ENCODE data around the gene RIMKLA. TPM values are rescaled to one million over a fixed set of nuclear protein-coding genes. Genes with fewer than 3 reads are reported as not detected.

The RIMKLA gene
- total and polyA plus RNA-seq, 2 of the 13 experiments (the other 11 are each of a cell fraction or from before 2014, with no cell fraction given) = 2.5 to 3.8 TPM

DNA sequence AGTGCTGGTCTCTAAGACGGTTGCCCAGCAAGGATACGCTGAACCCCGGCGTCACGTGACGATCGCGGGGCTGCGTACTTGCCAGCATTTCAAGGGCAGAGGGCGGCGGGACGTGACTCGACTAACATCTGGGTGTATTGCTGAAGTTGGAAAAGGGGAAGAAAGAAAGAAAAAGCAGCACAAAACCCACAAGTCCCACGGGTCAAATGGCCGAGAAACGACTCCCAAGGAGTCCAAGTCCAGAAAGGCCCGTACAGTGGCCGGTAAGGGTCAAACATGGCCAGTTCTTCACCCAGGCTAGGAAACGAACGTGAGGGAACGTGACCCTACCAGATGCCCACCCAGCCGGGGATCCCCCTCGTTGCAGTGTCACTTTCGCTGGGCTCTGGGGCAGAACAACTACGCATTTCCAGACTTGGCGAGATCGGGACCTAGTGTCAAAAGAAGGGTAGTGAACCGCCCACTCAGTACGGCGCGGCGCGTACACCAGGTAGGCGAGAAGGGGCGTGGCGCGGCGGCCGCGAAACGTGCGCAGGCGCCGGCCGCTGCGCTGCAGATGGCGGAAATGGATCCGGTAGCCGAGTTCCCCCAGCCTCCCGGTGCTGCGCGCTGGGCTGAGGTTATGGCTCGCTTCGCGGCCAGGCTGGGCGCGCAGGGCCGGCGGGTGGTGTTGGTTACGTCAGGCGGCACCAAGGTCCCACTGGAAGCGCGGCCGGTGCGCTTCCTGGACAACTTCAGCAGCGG, 75.6 kb downstream of the RIMKLA start, which contains the start of the genes PPCS and ZMYND12 (continued):
- TF ChIP-seq ZNF652 (CRISPR knock-in tag; IDR thresholded peaks at IDR 0.05; ENCODE audit: borderline replicate concordance, low read depth) (no peak), FOSL1 (CRISPR knock-in tag; IDR thresholded peaks at IDR 0.05; ENCODE audit: borderline replicate concordance) (no peak; the same call in 1 of the 2 replicates), HOXA5 (CRISPR knock-in tag; IDR thresholded peaks at IDR 0.05) (peak; percentile 20), NFIC (IDR thresholded peaks at IDR 0.05; ENCODE audit: low read length) (no peak; the same call in 1 of the 2 replicates), FOXK2 (IDR thresholded peaks at IDR 0.05) (no peak), PHF5A (CRISPR knock-in tag; IDR thresholded peaks at IDR 0.05; ENCODE audit: low read depth, unreplicated experiment) (no peak), SMAD3 (CRISPR knock-in tag; IDR thresholded peaks at IDR 0.05) (no peak), TMF1 (CRISPR knock-in tag; IDR thresholded peaks at IDR 0.05; ENCODE audit: low read depth) (peak; percentile 46; the same call in 1 of the 2 replicates), RXRA (CRISPR knock-in tag; IDR thresholded peaks at IDR 0.05) (no peak), GPN1 (CRISPR knock-in tag; IDR thresholded peaks at IDR 0.05; ENCODE audit: borderline replicate concordance) (peak; percentile 94), JUNB (CRISPR knock-in tag; IDR thresholded peaks at IDR 0.05; ENCODE audit: borderline replicate concordance) (0 out of 2 replicates have a peak, but pooled peaks have one; percentile 33), SIN3A (IDR thresholded peaks at IDR 0.05; ENCODE audit: borderline replicate concordance, low read depth, low read length) (peak; percentile 70), ZBTB7A (CRISPR knock-in tag; IDR thresholded peaks at IDR 0.05) (0 out of 2 replicates have a peak, but pooled peaks have one; percentile 37), CBX5 (CRISPR knock-in tag; IDR thresholded peaks at IDR 0.05; ENCODE audit: borderline replicate concordance) (peak; percentile 6; the same call in 1 of the 2 replicates), MTA1 (CRISPR knock-in tag; IDR thresholded peaks at IDR 0.05; ENCODE audit: borderline replicate concordance) (no peak), SUZ12 (IDR thresholded peaks at IDR 0.05; ENCODE audit: low read depth, low read length) (no peak), ZFP62 (CRISPR knock-in tag; IDR thresholded peaks at IDR 0.05) (no peak), ZNF878 (CRISPR knock-in tag; IDR thresholded peaks at IDR 0.05) (no peak), KLF16 (CRISPR knock-in tag; IDR thresholded peaks at IDR 0.05) (peak in 1 of 2 experiments; percentile 81; a peak in 1 of 4 replicates)
- TF ChIP-seq, protein P1, sequence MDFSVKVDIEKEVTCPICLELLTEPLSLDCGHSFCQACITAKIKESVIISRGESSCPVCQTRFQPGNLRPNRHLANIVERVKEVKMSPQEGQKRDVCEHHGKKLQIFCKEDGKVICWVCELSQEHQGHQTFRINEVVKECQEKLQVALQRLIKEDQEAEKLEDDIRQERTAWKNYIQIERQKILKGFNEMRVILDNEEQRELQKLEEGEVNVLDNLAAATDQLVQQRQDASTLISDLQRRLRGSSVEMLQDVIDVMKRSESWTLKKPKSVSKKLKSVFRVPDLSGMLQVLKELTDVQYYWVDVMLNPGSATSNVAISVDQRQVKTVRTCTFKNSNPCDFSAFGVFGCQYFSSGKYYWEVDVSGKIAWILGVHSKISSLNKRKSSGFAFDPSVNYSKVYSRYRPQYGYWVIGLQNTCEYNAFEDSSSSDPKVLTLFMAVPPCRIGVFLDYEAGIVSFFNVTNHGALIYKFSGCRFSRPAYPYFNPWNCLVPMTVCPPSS (IDR thresholded peaks at IDR 0.05) = no peak
- TF ChIP-seq, protein P2, sequence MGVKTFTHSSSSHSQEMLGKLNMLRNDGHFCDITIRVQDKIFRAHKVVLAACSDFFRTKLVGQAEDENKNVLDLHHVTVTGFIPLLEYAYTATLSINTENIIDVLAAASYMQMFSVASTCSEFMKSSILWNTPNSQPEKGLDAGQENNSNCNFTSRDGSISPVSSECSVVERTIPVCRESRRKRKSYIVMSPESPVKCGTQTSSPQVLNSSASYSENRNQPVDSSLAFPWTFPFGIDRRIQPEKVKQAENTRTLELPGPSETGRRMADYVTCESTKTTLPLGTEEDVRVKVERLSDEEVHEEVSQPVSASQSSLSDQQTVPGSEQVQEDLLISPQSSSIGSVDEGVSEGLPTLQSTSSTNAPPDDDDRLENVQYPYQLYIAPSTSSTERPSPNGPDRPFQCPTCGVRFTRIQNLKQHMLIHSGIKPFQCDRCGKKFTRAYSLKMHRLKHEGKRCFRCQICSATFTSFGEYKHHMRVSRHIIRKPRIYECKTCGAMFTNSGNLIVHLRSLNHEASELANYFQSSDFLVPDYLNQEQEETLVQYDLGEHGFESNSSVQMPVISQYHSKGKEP (CRISPR knock-in tag; IDR thresholded peaks at IDR 0.05) = 0 out of 2 replicates have a peak, but pooled peaks have one; percentile 3
- TF ChIP-seq, protein P3, sequence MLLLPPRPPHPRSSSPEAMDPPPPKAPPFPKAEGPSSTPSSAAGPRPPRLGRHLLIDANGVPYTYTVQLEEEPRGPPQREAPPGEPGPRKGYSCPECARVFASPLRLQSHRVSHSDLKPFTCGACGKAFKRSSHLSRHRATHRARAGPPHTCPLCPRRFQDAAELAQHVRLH (CRISPR knock-in tag; IDR thresholded peaks at IDR 0.05; ENCODE audit: borderline replicate concordance, low read depth) = no peak; the same call in 1 of the 2 replicates
- TF ChIP-seq, protein P4, sequence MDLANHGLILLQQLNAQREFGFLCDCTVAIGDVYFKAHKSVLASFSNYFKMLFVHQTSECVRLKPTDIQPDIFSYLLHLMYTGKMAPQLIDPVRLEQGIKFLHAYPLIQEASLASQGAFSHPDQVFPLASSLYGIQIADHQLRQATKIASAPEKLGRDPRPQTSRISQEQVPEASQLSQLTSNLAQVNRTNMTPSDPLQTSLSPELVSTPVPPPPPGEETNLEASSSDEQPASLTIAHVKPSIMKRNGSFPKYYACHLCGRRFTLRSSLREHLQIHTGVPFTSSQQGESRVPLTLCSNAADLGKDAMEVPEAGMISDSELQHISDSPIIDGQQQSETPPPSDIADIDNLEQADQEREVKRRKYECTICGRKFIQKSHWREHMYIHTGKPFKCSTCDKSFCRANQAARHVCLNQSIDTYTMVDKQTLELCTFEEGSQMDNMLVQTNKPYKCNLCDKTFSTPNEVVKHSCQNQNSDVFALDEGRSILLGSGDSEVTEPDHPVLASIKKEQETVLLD (CRISPR knock-in tag; IDR thresholded peaks at IDR 0.05; ENCODE audit: low read depth) = 0 out of 2 replicates have a peak, but pooled peaks have one; percentile 53
- TF ChIP-seq, protein P5, sequence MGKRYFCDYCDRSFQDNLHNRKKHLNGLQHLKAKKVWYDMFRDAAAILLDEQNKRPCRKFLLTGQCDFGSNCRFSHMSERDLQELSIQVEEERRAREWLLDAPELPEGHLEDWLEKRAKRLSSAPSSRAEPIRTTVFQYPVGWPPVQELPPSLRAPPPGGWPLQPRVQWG (CRISPR knock-in tag; IDR thresholded peaks at IDR 0.05; ENCODE audit: borderline replicate concordance, low read depth) = no peak
- TF ChIP-seq, protein P6, sequence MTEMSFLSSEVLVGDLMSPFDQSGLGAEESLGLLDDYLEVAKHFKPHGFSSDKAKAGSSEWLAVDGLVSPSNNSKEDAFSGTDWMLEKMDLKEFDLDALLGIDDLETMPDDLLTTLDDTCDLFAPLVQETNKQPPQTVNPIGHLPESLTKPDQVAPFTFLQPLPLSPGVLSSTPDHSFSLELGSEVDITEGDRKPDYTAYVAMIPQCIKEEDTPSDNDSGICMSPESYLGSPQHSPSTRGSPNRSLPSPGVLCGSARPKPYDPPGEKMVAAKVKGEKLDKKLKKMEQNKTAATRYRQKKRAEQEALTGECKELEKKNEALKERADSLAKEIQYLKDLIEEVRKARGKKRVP (CRISPR knock-in tag; IDR thresholded peaks at IDR 0.05) = no peak

Data from HepG2 (cell line).